Adrenal gland (tissue), 12 donors: ENCODE results near the gene SNX8. TPM values are rescaled to one million over a fixed set of nuclear protein-coding genes. Genes with fewer than 3 reads are reported as not detected.

ENCODE experiments used
- DNase-seq, 7 donors: peaks; one replicate each; pipeline ENCODE4 v3.0.0-alpha.2; 2019 to 2020
- H3K27ac ChIP-seq, 5 donors: fragments of 200-600 bp; sonication (generic) in 4 of 5; 1 replicate in 3 of 5; 2 replicates in 2 of 5; pipeline versions ENCODE4 v1.5.1 to v1.8.0; 2016 to 2020; ENCODE audit warnings: mild to moderate bottlenecking in 1 of 5
- H3K27me3 ChIP-seq: fragments of 200-600 bp; 2 replicates; pipeline ENCODE4 v1.8.0; 2021
- H3K36me3 ChIP-seq, 2 donors: fragments of 200-600 bp; replicated peaks in 1 of 2; 1 replicate in 1 of 2; 2 replicates in 1 of 2; pipeline versions ENCODE4 v1.5.1 to v1.8.0; 2018 to 2022
- H3K4me1 ChIP-seq, 2 donors: fragments of 200-600 bp; replicated peaks in 1 of 2; 1 replicate in 1 of 2; 2 replicates in 1 of 2; pipeline versions ENCODE4 v1.5.1 to v1.8.0; 2018 to 2021
- H3K4me3 ChIP-seq, 4 donors: fragments of 200-600 bp; sonication (generic) in 3 of 4; one replicate each; pipeline ENCODE4 v1.5.1; 2016 to 2018
- H3K9me3 ChIP-seq, 3 donors: fragments of 200-600 bp; sonication (generic) in 1 of 3; replicated peaks in 1 of 3; 1 replicate in 2 of 3; 2 replicates in 1 of 3; pipeline versions ENCODE4 v1.5.1 to v1.8.0; 2016 to 2021
- POLR2A ChIP-seq, 2 donors: fragments of 450-650 bp; IDR thresholded peaks; one replicate each; pipeline ENCODE4 v1.6.1; 2017; ENCODE audit warnings: antibody characterized with exemption in 2 of 2, mild to moderate bottlenecking in 2 of 2, moderate library complexity in 1 of 2
- WGBS, 4 donors: extraction: QIAGEN DNeasy Blood & Tissue Kit in 2 of 4; methylation state at CpG; one replicate each; pipeline versions ENCODE4 v1.1.5 to v1.1.7; 2013 to 2017; 5-methylcytosine and 5-hydroxymethylcytosine counted together
- intact Hi-C, 2 donors: fragments of 100-400 bp; cut with DNase I; formaldehyde crosslinking; loops; one replicate each; pipeline versions ENCODE4 v1.14.1 to v1.15.0; 2022 to 2023
- polyA plus RNA-seq, 3 donors: library from polyadenylated mRNA; stranded (reverse); fragments of 200-250 nt in 2 of 3; fragments of 350-450 nt in 1 of 3; fragmentation: Illumina TruSeq in 1 of 3; extraction: RNeasy Lipid Tissue Mini Kit (QIAGEN cat#74804) in 1 of 3; gene quantifications; one replicate each; pipeline ENCODE4 v1.2.3, GENCODE V29; 2013 to 2014
- total RNA-seq, 9 donors: library from RNA; depleted of rRNA in 4 of 9; stranded (reverse); fragments of >200 nt in 4 of 9; fragments of 120-200 nt in 1 of 9; fragmentation: NEBNext Ultra II Directional in 1 of 9; extraction: Animal tissue kit (Norgen Biotek cat#: 25700) in 1 of 9; gene quantifications; one replicate each; pipeline versions ENCODE4 v1.1.0 to v1.2.4, GENCODE V29; 2013 to 2023
- TF ChIP-seq, protein P1 (sequence below), 6 experiments: fragments of 450-650 bp in 4 of 6; fragments of 200-600 bp in 2 of 6; sonication (generic) in 1 of 6; IDR thresholded peaks; 1 replicate in 5 of 6; 2 replicates in 1 of 6; pipeline versions ENCODE4 v1.5.1 to v1.8.0; 2016 to 2021; ENCODE audit warnings: antibody characterized with exemption in 6 of 6, mild to moderate bottlenecking in 2 of 6, moderate library complexity in 1 of 6
- donor health status: healthy with polysubstance abuse.
- donor health status: Bipolar disorder and iron deficiency.
- donor health status: DM: yes; HTN: yes; CAD: no.
- donor health status: DM: no; HTN: no; CAD: no.
- donor health status: DM: no; HTN: no; CAD: no.
- donor health status: DM: yes; HTN: yes; CAD: no.

Gene SNX8
- total and polyA plus RNA-seq, 12 donors = 5.3 to 40.5 (median 25.9) TPM

DNA sequence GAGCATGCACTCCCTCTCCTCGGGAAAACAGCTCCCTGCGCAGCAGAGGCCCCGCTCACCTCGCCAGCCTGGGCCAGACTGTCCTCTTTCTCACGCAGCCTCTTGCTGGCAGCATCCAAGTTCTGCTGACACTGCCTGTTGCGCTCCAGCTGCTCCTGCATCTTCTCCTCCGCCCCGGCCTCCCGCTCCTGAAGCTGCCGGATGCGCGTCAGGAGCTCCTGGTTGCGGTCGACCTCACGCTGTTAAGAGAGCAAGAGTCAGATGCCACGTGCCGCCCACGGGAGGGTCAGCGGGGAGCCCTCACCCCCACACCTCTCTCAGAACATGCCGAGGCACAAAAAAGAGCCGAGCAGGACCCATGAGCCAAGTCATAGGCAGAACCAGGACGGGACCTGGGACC, 91.7 kb downstream of the SNX8 start:
- H3K27me3 ChIP-seq = no peaks in the 10 kb centered on the region
- 89 to 94% (median 91%) methylated on average over 16 to 22 of the region's 22 CpGs for WGBS, 4 donors

DNA sequence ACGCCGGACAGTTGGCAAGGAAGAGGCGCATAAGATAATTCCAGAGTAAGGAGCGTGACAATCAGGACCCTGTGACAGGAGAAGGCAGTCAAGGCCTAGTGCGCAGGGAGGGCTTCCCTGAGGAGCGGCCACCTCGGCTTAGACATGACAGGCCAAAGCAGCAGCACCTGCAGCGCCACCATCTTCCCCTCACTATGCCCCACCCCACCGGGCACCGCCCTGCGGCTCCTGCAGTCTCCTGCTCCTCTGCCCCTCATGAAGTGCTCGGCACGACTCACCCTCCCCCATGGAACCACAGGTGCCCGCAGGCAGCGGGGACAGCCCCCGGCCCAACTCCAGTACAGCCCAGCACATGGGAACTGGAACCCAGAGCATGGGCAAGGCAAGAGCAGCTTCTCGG, 93.3 kb downstream of the SNX8 start:
- intact Hi-C loops = no loop called here
- Histone ChIP-seq H3K27me3 (no peaks in the 10 kb centered on the region), H3K4me1 (no peaks in the 10 kb centered on the region), H3K9me3 (no peaks in the 10 kb centered on the region), H3K27ac (no peak overlapping the region), H3K4me3 (no peak overlapping the region), H3K36me3 (peaks cover 0 to 50% of the 10 kb centered on the region in 2 donors)
- 89 to 96% (median 93%) methylated on average over 9 to 17 of the region's 17 CpGs for WGBS, 4 donors
- TF ChIP-seq, protein P1, sequence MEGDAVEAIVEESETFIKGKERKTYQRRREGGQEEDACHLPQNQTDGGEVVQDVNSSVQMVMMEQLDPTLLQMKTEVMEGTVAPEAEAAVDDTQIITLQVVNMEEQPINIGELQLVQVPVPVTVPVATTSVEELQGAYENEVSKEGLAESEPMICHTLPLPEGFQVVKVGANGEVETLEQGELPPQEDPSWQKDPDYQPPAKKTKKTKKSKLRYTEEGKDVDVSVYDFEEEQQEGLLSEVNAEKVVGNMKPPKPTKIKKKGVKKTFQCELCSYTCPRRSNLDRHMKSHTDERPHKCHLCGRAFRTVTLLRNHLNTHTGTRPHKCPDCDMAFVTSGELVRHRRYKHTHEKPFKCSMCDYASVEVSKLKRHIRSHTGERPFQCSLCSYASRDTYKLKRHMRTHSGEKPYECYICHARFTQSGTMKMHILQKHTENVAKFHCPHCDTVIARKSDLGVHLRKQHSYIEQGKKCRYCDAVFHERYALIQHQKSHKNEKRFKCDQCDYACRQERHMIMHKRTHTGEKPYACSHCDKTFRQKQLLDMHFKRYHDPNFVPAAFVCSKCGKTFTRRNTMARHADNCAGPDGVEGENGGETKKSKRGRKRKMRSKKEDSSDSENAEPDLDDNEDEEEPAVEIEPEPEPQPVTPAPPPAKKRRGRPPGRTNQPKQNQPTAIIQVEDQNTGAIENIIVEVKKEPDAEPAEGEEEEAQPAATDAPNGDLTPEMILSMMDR (IDR thresholded peaks at IDR 0.05) = no peak
- TF ChIP-seq POLR2A (IDR thresholded peaks at IDR 0.05) = no peak
- no peak for DNase-seq

More for the DNA sequence above, 91.7 kb downstream of the SNX8 start:
- intact Hi-C loops = no loop called here
- no peaks in the 10 kb centered on the region for H3K4me1 ChIP-seq
- no peaks in the 10 kb centered on the region for H3K9me3 ChIP-seq
- peaks cover 0 to 41% of the 10 kb centered on the region in 2 donors for H3K36me3 ChIP-seq
- no peak overlapping the region for H3K27ac ChIP-seq
- H3K4me3 ChIP-seq = no peak overlapping the region
- DNase-seq = no peak
- no peak for TF ChIP-seq POLR2A (IDR thresholded peaks at IDR 0.05)
- TF ChIP-seq, protein P1 (IDR thresholded peaks at IDR 0.05) = no peak

DNA sequence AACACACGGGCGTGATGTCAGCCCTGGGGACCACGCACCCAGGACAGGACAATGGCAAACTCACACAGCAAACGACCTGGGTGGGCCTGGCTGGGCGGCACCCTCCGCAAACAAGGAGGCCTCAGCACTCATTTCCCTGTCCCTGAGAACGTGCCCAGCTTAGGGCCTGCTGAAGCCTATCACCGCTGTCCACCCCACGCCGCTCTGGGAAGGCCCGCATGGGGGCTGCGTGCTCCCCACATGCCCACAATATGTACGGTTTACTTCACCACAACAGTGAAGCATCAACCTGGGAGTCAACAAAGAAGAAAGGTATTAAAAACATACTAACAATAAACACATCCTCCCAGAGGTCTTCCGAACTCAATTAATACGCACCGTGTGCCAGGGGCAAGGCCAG, 93.7 kb downstream of the SNX8 start:
- 93 to 96% (median 95%) methylated on average over 16 of the region's 16 CpGs for WGBS, 4 donors
- Histone ChIP-seq H3K36me3 (peaks cover 0 to 53% of the 10 kb centered on the region in 2 donors), H3K4me3 (no peak overlapping the region)

DNA sequence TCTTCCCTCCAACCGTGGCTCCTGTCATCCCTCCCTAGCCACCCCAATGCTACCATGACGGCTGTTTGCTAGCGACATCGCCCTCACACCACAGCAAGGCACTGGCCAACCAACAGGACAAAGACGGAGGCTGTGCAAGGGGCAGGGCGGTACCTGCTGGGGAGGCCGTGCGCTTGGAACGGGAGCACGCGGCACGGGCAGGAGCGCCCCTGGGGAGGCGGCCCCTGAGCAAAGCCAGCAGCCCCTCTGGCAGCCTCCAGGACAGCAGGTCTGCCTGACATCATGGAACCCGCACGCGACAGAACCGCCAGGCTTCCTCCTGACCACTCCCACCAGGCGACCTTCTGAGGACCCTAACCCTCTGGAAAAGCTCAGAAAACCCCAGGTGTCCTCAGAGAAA, 94.2 kb downstream of the SNX8 start:
- no peaks in the 10 kb centered on the region for H3K9me3 ChIP-seq
- WGBS, 4 donors = 91 to 97% (median 95%) methylated on average over 10 to 19 of the region's 19 CpGs
- H3K4me3 ChIP-seq = no peak overlapping the region
- DNase-seq = no peak
- H3K27ac ChIP-seq = no peak overlapping the region
- intact Hi-C loops = no loop called here
- H3K4me1 ChIP-seq = no peaks in the 10 kb centered on the region
- H3K27me3 ChIP-seq = no peaks in the 10 kb centered on the region
- peaks cover 0 to 49% of the 10 kb centered on the region in 2 donors for H3K36me3 ChIP-seq
- TF ChIP-seq POLR2A (IDR thresholded peaks at IDR 0.05) = no peak
- TF ChIP-seq, protein P1 (IDR thresholded peaks at IDR 0.05) = no peak

More for the DNA sequence above, 93.7 kb downstream of the SNX8 start:
- Histone ChIP-seq H3K27me3 (no peaks in the 10 kb centered on the region), H3K4me1 (no peaks in the 10 kb centered on the region), H3K9me3 (no peaks in the 10 kb centered on the region), H3K27ac (no peak overlapping the region)
- no peak for DNase-seq
- TF ChIP-seq POLR2A (IDR thresholded peaks at IDR 0.05) = no peak
- TF ChIP-seq, protein P1 (IDR thresholded peaks at IDR 0.05) = no peak
- intact Hi-C loops = no loop called here
